ENCODE data around the gene JSRP1. TPM values are rescaled to one million over a fixed set of nuclear protein-coding genes. Genes with fewer than 3 reads are reported as not detected.

Gene JSRP1
- not detected for polyA plus RNA-seq (2012; ENCODE audit: insufficient read depth, insufficient read length)

- H3K4me3 ChIP-seq (ENCODE audit: low read length), result no peak within 1 kb of the TSS
- no peak for DNase-seq (ENCODE audit: low read depth, low spot score)
Observed at GRCh38 chr19:2255982-2256685, at the start of gene JSRP1. Gene JSRP1, minus strand, starts transcription at chr19:2256417. Its CDS starts 1,103 bp downstream, at chr19:2255314.

GRCh38 chr19:2305452-2306280 lies 49.4 kb upstream of the JSRP1 start:
- DNase-seq (ENCODE audit: low read depth, low spot score), result no peak

GRCh38 chr19:2303211-2303798 lies 47.1 kb upstream of the JSRP1 start:
- DNase-seq (ENCODE audit: low read depth, low spot score), result no peak
- H3K4me3 ChIP-seq (ENCODE audit: low read length), result no peak overlapping the region

More at GRCh38 chr19:2305452-2306280, 49.4 kb upstream of the JSRP1 start:
- no peak overlapping the region for H3K4me3 ChIP-seq (ENCODE audit: low read length)

GRCh38 chr19:2302319-2303210 lies 46.3 kb upstream of the JSRP1 start:
- no peak for DNase-seq (ENCODE audit: low read depth, low spot score)

GRCh38 chr19:2300533-2300932 lies 44.3 kb upstream of the JSRP1 start:
- DNase-seq (ENCODE audit: low read depth, low spot score), result no peak
- H3K4me3 ChIP-seq (ENCODE audit: low read length), result no peak overlapping the region

More at GRCh38 chr19:2302319-2303210, 46.3 kb upstream of the JSRP1 start:
- H3K4me3 ChIP-seq (ENCODE audit: low read length), result no peak overlapping the region

GRCh38 chr19:2296141-2296540 lies 39.9 kb upstream of the JSRP1 start:
- no peak for DNase-seq (ENCODE audit: low read depth, low spot score)
- H3K4me3 ChIP-seq (ENCODE audit: low read length), result no peak overlapping the region

- H3K4me3 ChIP-seq (ENCODE audit: low read length), result no peak overlapping the region
- DNase-seq (ENCODE audit: low read depth, low spot score), result no peak
Observed at GRCh38 chr19:2294687-2295335, 38.6 kb upstream of the JSRP1 start.

GRCh38 chr19:2291185-2291751 lies 35.1 kb upstream of the JSRP1 start:
- no peak overlapping the region for H3K4me3 ChIP-seq (ENCODE audit: low read length)
- DNase-seq (ENCODE audit: low read depth, low spot score), result no peak

GRCh38 chr19:2290441-2291184 lies 34.4 kb upstream of the JSRP1 start:
- H3K4me3 ChIP-seq (ENCODE audit: low read length), result no peak overlapping the region
- DNase-seq (ENCODE audit: low read depth, low spot score), result no peak

GRCh38 chr19:2289714-2290435 lies 33.7 kb upstream of the JSRP1 start:
- peak overlapping the region; percentile 37 for H3K4me3 ChIP-seq (ENCODE audit: low read length)
- DNase-seq (ENCODE audit: low read depth, low spot score), result no peak

GRCh38 chr19:2288818-2289713 lies 32.8 kb upstream of the JSRP1 start:
- no peak for DNase-seq (ENCODE audit: low read depth, low spot score)
- H3K4me3 ChIP-seq (ENCODE audit: low read length), result no peak overlapping the region; the same call in 1 of the 2 replicates

- H3K4me3 ChIP-seq (ENCODE audit: low read length), result no peak overlapping the region
- DNase-seq (ENCODE audit: low read depth, low spot score), result no peak
Observed at GRCh38 chr19:2288338-2288817, 32.2 kb upstream of the JSRP1 start.

GRCh38 chr19:2287585-2288337 lies 31.5 kb upstream of the JSRP1 start:
- H3K4me3 ChIP-seq (ENCODE audit: low read length), result no peak overlapping the region
- no peak for DNase-seq (ENCODE audit: low read depth, low spot score)

- H3K4me3 ChIP-seq (ENCODE audit: low read length), result no peak overlapping the region
- DNase-seq (ENCODE audit: low read depth, low spot score), result no peak
Observed at GRCh38 chr19:2286402-2287140, 30.4 kb upstream of the JSRP1 start.

Measured in Jurkat, Clone E6-1 (cell line).